Hepatocyte (in vitro differentiated cells): ENCODE results near the gene EPC1. TPM values are rescaled to one million over a fixed set of nuclear protein-coding genes. Genes with fewer than 3 reads are reported as not detected.
A peak's percentile ranks its signal among the peaks of the same experiment; 100 is the strongest.

Source experiments
- DNase-seq: peaks from one replicate; pipeline ENCODE4 v3.0.0-alpha.2; 2016; ENCODE audit warnings: low spot score
- H2AFZ ChIP-seq: fragments of 200-600 bp; sonication (generic); 2 replicates; pipeline ENCODE4 v1.6.0; 2016; ENCODE audit warnings: antibody characterized with exemption, mild to moderate bottlenecking
- H3K27ac ChIP-seq: fragments of 200-600 bp; sonication (generic); 2 replicates; pipeline ENCODE4 v1.5.1; 2016; ENCODE audit warnings: mild to moderate bottlenecking
- H3K27me3 ChIP-seq: fragments of 200-600 bp; sonication (generic); 2 replicates; pipeline ENCODE4 v1.6.1; 2016
- H3K36me3 ChIP-seq: fragments of 200-600 bp; sonication (generic); replicated peaks from 2 replicates; pipeline ENCODE4 v1.5.1; 2016; ENCODE audit warnings: low read depth; ENCODE audit not compliant: insufficient read depth
- H3K4me1 ChIP-seq: fragments of 200-600 bp; sonication (generic); 2 replicates; pipeline ENCODE4 v1.5.1; 2016; ENCODE audit warnings: mild to moderate bottlenecking, moderate library complexity; ENCODE audit not compliant: insufficient read depth
- H3K4me2 ChIP-seq: fragments of 200-600 bp; sonication (generic); 2 replicates; pipeline ENCODE4 v1.6.0; 2016
- H3K4me3 ChIP-seq: fragments of 200-600 bp; sonication (generic); 2 replicates; pipeline ENCODE4 v1.5.1; 2016; ENCODE audit warnings: mild to moderate bottlenecking
- H3K79me2 ChIP-seq: fragments of 200-600 bp; sonication (generic); 2 replicates; pipeline ENCODE4 v1.6.0; 2017; ENCODE audit warnings: mild to moderate bottlenecking
- H3K9me2 ChIP-seq: fragments of 200-600 bp; sonication (generic); replicated peaks from 2 replicates; pipeline ENCODE4 v1.6.0; 2017; ENCODE audit warnings: mild to moderate bottlenecking; ENCODE audit not compliant: insufficient read depth
- H3K9me3 ChIP-seq: fragments of 200-600 bp; sonication (generic); 2 replicates; pipeline ENCODE4 v1.5.1; 2016; ENCODE audit warnings: low read depth, mild to moderate bottlenecking
- H4K20me1 ChIP-seq: fragments of 200-600 bp; sonication (generic); 2 replicates; pipeline ENCODE4 v1.6.0; 2016; ENCODE audit warnings: mild to moderate bottlenecking; ENCODE audit not compliant: insufficient read depth, poor library complexity, severe bottlenecking
- EZH2 ChIP-seq: fragments of 200-600 bp; sonication (generic); IDR thresholded peaks from 2 replicates; pipeline ENCODE4 v1.6.1; 2016; ENCODE audit warnings: antibody characterized with exemption, mild to moderate bottlenecking, borderline replicate concordance
- EZH2phosphoT487 ChIP-seq: fragments of 200-600 bp; sonication (generic); IDR thresholded peaks from one replicate; pipeline ENCODE4 v1.6.1; 2018; ENCODE audit warnings: antibody characterized with exemption, mild to moderate bottlenecking, low read depth, moderate library complexity; ENCODE audit not compliant: unreplicated experiment, severe bottlenecking
- WGBS: methylation state at CpG from one replicate; pipeline ENCODE4 v1.1.6; 2016; ENCODE audit warnings: low lambda C conversion rate; ENCODE audit errors: missing lambda C conversion rate; 5-methylcytosine and 5-hydroxymethylcytosine counted together
- polyA plus RNA-seq: library from polyadenylated mRNA; unstranded; fragments of >200 nt; fragmentation: Nextera tagmentation; extraction: Ambion mirVana; gene quantifications from 2 replicates; pipeline ENCODE4 v1.2.1, GENCODE V29; 2016
- total RNA-seq: library from RNA; depleted of rRNA; stranded (reverse); fragments of >200 nt; gene quantifications from 2 replicates; pipeline ENCODE4 v1.2.3, GENCODE V29; 2014
- TF ChIP-seq, protein P1 (sequence below): fragments of 200-600 bp; sonication (generic); IDR thresholded peaks from 2 replicates; pipeline ENCODE4 v1.5.1; 2016; ENCODE audit warnings: antibody characterized with exemption, mild to moderate bottlenecking; ENCODE audit not compliant: poor library complexity

EPC1 gene
- total and polyA plus RNA-seq, 2 experiments from 2014 or later, result 19.4 to 36.3 TPM

DNA sequence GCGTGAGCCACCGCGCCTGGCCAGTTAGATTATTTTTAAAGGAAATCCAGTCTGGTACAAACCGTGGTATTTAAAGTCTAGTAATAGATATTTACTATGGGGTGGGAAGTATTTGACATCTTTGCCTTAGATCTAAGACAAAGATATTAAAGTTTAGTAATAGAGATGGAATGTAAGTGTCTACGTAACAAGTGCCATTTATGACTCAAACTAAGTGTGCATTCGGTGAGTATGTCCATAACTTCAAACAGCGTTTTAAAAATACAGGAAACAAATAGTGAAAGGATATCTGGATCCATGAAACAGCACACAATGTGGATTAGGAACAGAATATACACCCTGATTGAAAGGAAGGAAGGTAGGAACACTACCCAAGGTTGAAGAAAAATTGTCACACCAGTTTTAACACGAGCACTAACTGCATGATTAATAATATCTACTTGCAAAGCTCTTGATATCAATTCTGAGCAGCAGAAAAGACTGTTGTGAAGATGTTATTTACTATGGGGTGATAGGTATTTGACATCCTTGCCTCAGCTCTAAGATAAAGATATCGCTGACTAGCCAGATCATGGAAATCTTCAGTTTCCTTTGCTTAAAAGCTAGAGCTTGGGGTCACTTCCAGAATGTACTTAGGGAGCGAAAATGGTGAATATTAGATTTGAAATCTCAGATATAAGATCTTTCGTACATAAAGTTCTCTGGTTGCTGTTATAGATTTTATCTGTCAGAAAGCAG lies 48.7 kb downstream of the EPC1 start:
- Histone ChIP-seq H3K4me3 (no peak overlapping the region), H3K4me2 (no peak overlapping the region), H3K9me2 (no peaks in the 10 kb centered on the region), H3K27ac (peak overlapping the region; percentile 76), H3K27me3 (no peaks in the 10 kb centered on the region), H3K79me2 (peaks cover 100% of the 10 kb centered on the region), H2AFZ (no peak overlapping the region), H3K36me3 (no peaks in the 10 kb centered on the region), H3K4me1 (peaks cover 4% of the 10 kb centered on the region), H4K20me1 (peaks cover 90% of the 10 kb centered on the region), H3K9me3 (no peaks in the 10 kb centered on the region)
- TF ChIP-seq EZH2 (no peak), EZH2phosphoT487 (no peak)
- TF ChIP-seq, protein P1, sequence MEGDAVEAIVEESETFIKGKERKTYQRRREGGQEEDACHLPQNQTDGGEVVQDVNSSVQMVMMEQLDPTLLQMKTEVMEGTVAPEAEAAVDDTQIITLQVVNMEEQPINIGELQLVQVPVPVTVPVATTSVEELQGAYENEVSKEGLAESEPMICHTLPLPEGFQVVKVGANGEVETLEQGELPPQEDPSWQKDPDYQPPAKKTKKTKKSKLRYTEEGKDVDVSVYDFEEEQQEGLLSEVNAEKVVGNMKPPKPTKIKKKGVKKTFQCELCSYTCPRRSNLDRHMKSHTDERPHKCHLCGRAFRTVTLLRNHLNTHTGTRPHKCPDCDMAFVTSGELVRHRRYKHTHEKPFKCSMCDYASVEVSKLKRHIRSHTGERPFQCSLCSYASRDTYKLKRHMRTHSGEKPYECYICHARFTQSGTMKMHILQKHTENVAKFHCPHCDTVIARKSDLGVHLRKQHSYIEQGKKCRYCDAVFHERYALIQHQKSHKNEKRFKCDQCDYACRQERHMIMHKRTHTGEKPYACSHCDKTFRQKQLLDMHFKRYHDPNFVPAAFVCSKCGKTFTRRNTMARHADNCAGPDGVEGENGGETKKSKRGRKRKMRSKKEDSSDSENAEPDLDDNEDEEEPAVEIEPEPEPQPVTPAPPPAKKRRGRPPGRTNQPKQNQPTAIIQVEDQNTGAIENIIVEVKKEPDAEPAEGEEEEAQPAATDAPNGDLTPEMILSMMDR, result no peak
- 87% methylated on average over 11 of the region's 11 CpGs for WGBS
- DNase-seq, result no peak

DNA sequence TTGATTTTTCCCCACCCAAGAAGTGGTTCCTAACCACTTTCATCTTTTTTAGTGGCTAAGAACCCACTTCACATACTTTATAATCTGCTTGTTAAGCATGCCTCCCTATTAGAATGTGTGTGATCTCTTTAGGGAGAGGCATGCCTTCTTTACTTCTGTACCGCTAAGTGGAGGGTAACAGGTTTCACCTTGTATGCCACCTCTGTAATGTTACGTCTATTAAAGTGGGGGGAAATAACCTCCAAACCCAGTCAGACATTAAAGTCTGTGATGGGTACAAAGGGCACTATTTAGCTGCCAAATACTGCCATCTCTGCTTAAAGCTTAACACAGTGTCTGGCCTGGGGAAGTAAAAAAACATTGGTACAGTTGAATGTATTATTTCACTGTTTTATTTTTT lies 51.9 kb downstream of the EPC1 start:
- 90% methylated on average over 2 of the region's 2 CpGs for WGBS
- Histone ChIP-seq H2AFZ (no peak overlapping the region), H3K9me2 (no peaks in the 10 kb centered on the region), H3K27me3 (no peaks in the 10 kb centered on the region), H3K36me3 (no peaks in the 10 kb centered on the region), H3K4me1 (peaks cover 4% of the 10 kb centered on the region), H3K4me3 (no peak overlapping the region), H4K20me1 (peaks cover 69% of the 10 kb centered on the region), H3K4me2 (no peak overlapping the region), H3K9me3 (no peaks in the 10 kb centered on the region), H3K79me2 (peaks cover 89% of the 10 kb centered on the region), H3K27ac (no peak overlapping the region)
- TF ChIP-seq EZH2 (no peak), EZH2phosphoT487 (no peak)
- TF ChIP-seq, protein P1, result no peak
- DNase-seq, result no peak

DNA sequence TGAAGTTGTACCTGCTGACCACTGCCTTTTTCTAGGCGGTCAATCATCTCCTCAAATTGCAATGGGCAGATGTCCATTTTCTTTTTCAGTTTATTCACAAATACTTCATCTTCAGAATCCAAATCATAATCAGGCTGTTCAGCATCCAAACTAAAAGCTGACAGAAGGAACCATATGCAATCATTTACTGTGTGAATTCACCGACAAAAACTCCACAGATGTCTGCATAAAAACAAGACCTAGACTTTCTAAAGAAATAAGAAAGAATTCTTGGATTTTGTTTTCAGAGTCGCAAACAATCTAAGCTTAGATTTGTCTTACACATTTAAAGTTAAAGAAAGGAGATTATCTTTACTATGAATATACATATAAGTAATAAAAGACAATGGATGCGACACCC lies 53.4 kb downstream of the EPC1 start:
- TF ChIP-seq EZH2, result no peak
- TF ChIP-seq EZH2phosphoT487, result no peak
- no peak overlapping the region for H3K4me2 ChIP-seq

DNA sequence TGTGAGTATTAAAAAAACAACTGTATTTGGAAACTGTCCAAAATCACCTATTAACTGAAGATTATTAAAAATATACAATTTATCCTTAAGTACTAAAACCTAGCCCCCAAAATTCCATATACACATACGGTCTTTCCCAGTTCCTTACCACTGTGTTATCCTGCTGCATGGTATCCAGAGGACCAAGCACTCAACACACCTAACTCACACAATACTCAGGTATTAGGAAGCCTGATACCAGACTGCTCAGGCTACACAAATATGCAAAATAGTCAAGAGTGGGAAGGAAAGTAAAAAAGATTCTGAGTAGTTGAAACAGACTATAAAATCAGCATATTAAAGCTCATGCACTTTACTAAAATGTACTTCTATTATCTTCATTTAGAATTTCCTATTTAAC lies 67.2 kb downstream of the EPC1 start:
- Histone ChIP-seq H3K27me3 (no peaks in the 10 kb centered on the region), H3K4me1 (no peaks in the 10 kb centered on the region), H3K79me2 (peaks cover 76% of the 10 kb centered on the region), H3K4me3 (no peak overlapping the region), H3K27ac (no peak overlapping the region), H3K4me2 (no peak overlapping the region), H2AFZ (no peak overlapping the region), H3K9me2 (no peaks in the 10 kb centered on the region), H4K20me1 (peaks cover 15% of the 10 kb centered on the region), H3K36me3 (no peaks in the 10 kb centered on the region), H3K9me3 (no peaks in the 10 kb centered on the region)
- no peak for DNase-seq
- TF ChIP-seq, protein P1, result no peak
- TF ChIP-seq EZH2phosphoT487 (no peak), EZH2 (no peak)
- WGBS, result 100% methylated on average over 1 of the region's 1 CpG

More for the DNA sequence above, 53.4 kb downstream of the EPC1 start:
- Histone ChIP-seq H3K27me3 (no peaks in the 10 kb centered on the region), H3K27ac (no peak overlapping the region), H3K36me3 (no peaks in the 10 kb centered on the region), H3K4me1 (peaks cover 3% of the 10 kb centered on the region), H3K79me2 (peaks cover 80% of the 10 kb centered on the region), H3K9me2 (no peaks in the 10 kb centered on the region), H3K4me3 (no peak overlapping the region), H3K9me3 (no peaks in the 10 kb centered on the region), H4K20me1 (peaks cover 61% of the 10 kb centered on the region), H2AFZ (no peak overlapping the region)
- no peak for DNase-seq
- WGBS, result 94% methylated on average over 4 of the region's 4 CpGs
